Activated T-helper 9 cell treated with anti-CD3 and anti-CD28 coated beads, Interleukin-2, amount 50 U/mL, for 16 hours (primary cell): Measurements from ENCODE around the gene NCLN.
A peak's percentile ranks its signal among the peaks of the same experiment; 100 is the strongest.
"Not testable (repeated sequence)": the region's sequence is repeated elsewhere in the genome, so short reads cannot be mapped to it uniquely, and the experiment has no call there.

Experiments used
- DNase-seq: peaks from one replicate; pipeline ENCODE4 v3.0.0-alpha.2; 2020; ENCODE audit warnings: low read depth

NCLN gene, protein sequence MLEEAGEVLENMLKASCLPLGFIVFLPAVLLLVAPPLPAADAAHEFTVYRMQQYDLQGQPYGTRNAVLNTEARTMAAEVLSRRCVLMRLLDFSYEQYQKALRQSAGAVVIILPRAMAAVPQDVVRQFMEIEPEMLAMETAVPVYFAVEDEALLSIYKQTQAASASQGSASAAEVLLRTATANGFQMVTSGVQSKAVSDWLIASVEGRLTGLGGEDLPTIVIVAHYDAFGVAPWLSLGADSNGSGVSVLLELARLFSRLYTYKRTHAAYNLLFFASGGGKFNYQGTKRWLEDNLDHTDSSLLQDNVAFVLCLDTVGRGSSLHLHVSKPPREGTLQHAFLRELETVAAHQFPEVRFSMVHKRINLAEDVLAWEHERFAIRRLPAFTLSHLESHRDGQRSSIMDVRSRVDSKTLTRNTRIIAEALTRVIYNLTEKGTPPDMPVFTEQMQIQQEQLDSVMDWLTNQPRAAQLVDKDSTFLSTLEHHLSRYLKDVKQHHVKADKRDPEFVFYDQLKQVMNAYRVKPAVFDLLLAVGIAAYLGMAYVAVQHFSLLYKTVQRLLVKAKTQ

DNA sequence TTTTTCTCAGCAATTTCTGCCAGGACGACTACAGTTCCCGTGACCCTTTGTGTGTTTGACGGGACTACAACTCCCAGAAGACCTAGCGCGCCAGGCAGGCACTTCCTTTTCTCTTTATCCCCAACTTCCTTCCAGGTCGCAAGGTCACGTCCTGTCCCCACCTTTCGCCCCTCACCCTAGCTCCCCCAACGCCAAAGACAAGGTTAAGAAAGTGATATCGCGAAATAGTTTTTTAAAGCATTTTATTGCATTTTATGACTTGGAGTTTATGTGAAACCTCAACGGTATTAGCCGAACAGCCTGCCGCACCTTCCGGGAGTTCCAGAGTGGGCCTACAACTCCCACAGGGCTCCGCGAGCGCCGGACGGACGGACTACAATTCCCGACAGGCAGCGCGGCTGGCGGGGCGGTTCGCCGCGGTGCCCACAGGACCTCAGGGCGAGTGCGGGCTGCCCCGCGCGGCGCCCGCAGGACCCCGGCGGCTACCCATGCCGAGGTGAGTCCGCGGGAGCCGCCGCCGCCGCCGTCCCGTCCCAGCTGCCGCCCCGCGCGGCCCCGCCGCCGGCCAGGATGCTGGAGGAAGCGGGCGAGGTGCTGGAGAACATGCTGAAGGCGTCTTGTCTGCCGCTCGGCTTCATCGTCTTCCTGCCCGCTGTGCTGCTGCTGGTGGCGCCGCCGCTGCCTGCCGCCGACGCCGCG lies at the start of gene NCLN:
Gene NCLN (plus strand): TSS at position 470 of the 699 bp plus-strand sequence. CDS start 101 bp downstream, at position 571.
- peak; percentile 93 for DNase-seq

DNA sequence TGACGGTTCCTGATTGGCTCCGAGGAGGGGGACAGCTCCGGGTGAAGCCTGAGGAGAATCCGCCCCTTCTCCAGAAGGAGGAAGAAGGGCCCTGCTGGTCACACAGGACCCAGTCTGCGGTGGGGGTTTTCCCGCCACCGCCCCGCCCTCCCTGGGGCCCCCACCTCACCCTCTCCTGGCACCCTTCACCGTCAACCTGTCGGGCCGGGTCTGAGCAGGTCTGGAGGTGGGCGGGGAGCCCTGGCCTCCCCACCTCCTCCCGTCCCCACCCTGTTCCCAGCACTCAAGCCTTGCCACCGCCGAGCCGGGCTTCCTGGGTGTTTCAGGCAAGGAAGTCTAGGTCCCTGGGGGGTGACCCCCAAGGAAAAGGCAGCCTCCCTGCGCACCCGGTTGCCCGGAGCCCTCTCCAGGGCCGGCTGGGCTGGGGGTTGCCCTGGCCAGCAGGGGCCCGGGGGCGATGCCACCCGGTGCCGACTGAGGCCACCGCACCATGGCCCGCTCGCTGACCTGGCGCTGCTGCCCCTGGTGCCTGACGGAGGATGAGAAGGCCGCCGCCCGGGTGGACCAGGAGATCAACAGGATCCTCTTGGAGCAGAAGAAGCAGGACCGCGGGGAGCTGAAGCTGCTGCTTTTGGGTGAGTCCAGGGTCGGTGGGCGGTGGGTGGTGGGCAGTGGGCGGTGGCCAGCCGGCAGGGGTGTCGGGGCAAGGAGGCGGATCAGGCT lies 49.6 kb upstream of the NCLN start, which contains the start of gene GNA15:
Gene GNA15 (plus strand): TSS at position 73 of the 723 bp plus-strand sequence. CDS start 418 bp downstream, at position 491.
- peak; percentile 42 for DNase-seq

DNA sequence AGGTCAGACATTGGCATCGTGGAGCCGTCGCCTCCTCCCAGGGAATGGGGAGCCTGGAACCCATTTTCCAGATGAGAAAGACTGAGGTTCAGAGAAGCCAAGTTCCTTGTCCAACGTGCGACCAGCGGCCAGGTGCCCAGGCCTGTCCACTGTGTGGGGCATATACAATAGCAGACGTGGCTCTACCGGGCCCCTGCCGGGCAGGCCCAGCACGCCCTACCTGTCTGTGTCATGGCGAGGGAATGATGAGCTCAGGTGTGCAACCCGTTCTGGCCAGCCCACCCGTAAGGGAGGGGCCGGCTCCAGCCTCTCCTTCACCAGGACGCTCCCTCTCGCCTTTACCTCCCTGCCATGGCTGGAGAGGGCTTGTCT lies 49.1 kb upstream of the NCLN start:
- DNase-seq = no peak

DNA sequence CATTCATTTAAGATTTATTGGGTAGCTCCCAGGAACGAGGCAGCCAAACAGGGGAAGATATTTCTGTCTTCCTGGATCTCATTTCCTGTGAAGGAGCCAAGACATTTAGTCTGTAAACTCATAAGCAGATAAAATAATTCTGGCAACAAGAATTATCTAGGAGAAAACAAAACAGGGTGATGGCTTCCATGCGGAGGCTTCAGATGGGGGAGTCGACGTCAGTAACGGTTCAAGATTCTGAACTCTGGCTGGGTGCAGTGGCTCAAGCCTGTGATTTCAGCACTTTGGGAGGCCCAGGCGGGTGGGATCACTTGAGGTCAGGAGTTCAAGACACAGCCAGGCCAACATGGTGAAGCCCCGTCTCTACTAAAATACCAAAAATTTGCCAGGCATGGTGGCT lies 48.6 kb upstream of the NCLN start:
- no peak for DNase-seq

DNA sequence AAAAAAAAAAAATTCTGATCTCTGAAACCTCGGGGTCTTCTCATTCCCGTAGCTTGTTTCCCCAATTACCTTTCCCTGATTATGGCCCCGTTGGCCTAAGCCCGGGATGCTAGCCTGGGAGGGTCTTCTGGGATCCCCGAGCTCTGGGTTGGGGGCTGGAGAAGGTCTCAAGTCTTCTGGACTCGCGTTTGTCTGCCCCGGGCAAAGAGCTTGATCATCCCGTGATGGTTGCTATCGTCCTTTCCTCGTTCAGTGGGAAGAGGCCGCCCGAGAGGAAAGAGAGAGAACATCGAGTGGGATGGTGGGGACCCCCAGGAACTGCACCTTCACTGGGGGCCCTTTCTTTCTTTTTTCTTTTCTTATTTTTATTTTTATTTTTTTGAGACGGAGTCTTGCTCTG lies 47.5 kb upstream of the NCLN start:
- no peak for DNase-seq

DNA sequence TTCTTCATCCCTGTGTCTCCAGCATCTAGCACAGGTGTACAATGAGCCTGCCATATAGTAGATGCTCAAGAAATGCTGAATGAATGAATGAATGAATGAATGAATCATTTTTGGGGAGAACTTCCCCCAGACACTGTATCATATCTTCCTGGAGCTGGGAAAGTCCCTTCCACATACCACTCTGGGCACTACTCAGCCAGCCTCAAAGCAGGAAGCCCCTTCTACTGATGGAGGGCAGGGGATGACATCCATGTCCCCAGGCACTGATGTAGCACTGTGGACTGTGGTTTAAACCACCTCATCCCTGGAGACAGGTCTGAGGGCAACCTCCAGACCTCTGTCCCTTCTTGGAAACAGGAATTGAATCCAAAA lies 45.1 kb upstream of the NCLN start:
- DNase-seq = no peak

DNA sequence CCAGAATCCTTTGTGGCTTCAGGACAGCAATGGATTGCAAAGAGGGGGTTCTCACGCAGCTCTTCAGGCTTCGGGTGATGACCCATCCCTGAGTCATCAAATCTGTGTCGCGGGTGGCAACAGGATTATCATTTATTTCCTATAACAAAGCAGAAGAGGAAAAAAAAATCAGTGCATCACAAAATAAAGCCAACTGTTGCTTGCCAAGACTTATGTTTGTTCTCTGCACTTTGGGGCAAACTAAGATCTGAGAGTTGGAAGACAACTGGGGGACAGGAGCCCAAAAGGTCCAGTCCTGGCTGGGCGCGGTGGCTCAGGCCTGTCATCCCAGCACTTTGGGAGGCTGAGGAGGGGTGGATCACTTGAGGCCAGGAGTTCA lies 43.4 kb upstream of the NCLN start:
- DNase-seq = peak; percentile 40

DNA sequence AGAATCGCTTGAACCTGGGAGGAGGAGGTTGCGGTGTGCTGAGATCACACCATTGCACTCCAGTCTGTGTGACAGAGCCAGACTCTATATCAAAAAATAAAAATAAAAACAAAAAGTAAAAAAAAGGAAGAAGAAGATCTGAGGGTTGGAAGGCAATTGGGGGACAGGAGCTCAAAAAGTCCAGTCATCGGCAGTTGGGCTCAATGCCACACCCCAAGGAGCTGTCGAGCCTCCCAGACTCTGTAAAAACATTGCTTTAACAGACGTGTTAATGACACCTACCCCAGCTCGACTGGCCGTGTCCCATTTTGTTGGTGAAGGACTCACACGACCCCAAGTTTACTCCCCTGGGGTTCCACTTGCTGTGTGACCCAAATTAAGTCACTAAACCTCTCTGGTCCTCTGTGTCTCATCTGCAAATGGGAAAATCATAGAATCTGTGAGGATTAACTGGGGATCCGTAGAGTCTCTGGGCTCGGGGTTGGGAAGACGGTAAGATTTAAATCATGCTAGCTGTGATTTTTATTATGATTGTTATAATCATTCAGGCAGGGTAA lies 42.9 kb upstream of the NCLN start:
- no peak for DNase-seq

DNA sequence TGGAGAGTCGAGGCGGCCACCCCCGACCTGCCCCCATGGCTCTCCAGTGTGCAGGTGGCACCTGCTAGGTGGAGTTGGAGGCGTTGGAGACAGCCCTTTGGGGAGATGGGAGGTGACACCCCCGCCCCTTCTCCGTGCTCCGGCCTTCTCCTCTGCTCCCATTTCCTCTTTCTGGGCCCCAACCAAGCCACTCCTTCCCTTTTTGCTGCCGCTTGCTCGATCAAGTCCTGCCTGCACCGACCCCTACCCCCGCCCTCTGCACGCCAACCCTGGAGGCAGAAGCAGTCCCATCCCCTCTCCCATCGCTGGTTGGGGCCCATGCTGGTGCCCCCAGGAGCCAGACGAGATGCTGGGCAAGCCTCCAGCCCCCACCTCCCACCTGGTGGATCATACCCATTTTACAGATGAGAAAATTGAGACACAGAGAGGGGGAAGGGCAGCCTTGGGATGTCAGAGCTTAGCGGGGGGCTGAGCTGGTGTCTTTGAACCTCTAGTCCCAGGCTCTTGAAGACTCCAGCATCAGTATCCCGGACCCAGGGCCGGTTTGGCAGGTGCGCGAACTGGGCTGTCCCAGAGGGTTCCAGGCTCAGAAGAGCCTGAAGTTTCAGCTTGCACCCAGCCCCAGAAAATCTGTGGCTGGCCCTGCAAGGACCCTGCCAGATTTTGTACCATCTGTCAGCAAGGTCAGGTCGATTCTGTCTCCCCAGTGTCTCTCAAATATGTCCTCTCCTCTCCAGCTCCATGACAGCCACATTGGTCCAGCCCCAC lies 39.6 kb upstream of the NCLN start:
- DNase-seq = no peak

DNA sequence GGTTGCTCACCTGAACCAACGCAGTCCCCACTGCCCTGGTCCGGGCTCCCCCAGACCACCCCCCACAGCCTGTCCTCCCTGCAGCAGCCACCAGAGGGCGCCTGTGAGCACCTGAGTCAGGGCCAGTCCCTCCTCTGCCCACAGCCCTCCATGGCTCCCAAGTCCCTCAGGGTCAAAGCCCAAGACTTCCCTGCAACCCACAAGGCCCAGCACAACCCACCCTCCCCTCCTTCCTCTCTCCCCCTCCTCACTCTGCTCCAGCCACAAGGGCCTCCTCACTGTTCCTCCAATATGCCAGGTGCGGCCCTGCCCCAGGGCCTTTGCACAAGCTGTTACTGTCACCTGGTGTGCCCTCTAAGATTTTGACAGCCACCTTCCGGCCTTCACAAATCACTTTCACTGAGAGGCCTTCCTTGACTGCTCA lies 39.0 kb upstream of the NCLN start:
- DNase-seq = peak; percentile 67

DNA sequence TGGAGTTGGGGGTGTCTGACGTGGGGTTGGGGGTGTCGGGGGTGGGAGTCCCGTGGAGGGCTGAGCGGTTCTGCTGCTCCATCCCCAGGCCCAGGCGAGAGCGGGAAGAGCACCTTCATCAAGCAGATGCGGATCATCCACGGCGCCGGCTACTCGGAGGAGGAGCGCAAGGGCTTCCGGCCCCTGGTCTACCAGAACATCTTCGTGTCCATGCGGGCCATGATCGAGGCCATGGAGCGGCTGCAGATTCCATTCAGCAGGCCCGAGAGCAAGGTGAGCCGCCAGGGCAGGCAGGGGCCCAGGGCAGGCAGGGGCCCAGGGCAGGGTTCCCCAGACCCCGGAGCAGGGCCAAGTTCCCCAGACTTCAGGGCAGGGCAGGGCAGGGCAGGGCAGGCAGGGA lies 37.2 kb upstream of the NCLN start:
- no peak for DNase-seq

DNA sequence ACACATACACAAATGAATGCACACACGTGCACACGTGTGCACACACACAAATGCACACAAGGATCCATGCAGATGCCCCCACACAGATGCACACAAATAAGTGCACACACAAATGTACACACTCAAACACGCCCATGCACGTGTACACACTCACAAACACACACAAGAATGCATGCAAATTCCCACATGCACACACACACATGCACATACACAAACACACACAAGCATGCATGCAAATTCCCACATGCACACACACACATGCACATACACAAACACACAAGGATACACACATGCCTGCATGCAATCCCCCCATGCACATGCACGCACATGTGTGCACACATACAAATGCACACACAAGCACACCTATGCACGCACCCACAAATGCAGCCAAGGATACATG lies 36.6 kb upstream of the NCLN start:
- no peak for DNase-seq

DNA sequence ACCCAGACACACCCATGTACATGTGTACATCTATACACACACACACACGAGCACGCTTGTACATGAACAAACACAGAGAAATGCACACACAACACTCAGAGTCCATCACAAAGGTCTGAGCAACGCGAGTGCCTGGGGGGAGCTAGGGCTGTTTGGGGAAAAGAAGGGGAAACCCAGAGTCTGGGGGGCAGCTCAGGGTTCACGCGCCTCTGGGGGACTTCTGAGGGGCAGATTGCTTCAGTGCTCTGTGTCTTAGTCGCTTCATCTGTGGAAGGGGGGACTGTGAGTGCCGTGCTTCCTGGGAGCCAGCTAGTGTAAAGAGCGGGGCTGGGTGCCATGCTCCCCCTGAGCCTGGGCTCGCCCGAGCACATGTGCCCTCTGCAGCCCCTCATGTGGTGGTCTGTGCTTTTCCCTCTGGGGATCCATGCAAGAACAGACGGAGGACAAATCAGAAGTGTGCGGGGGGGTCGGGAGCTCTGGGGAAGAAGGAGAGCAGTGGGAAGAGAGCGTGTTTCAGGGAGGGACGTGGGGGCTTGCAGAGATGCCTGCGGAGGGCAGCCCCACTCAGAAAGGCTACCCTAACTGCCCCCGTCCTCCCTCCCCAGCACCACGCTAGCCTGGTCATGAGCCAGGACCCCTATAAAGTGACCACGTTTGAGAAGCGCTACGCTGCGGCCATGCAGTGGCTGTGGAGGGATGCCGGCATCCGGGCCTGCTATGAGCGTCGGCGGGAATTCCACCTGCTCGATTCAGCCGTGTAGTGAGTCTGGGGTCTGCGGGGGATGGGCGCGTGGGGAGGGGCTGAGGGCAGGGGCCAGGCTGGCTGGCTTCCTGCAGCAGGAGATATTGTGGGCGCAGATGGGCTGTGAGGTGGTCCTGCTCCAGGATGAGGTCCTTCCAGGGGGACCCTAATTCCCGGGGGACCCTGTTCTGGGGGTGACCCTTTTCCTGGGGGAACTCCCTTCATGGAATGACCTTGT lies 35.9 kb upstream of the NCLN start:
- DNase-seq = no peak

DNA sequence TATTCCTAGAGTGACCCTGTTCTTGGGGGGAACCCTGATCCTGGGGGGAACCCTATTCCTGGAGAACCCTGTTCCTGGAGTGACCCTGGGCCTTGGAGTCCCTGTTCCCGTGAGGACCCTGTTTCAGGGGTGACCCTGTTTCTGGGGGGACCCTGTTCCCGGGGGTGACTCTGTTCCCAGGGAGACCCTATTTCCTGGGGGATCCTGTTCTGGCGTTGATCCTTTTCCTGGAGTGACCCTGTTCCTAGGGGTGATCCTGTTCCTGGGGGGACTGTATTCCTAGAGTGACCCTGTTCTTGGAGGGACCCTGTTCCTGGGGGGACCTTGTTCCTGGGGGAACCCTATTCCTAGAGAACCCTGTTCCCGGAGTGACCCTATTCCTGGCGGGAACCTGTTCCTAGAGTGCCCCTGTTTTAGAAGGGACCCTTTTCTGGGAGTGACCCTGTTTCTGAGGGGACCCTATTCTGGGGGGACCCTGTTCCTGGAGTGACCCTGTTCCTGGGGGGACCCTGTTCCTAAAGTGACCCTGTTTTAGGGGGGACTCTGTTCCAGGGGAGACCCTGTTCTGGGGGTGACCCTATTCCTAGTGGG lies 34.9 kb upstream of the NCLN start:
- no peak for DNase-seq

DNA sequence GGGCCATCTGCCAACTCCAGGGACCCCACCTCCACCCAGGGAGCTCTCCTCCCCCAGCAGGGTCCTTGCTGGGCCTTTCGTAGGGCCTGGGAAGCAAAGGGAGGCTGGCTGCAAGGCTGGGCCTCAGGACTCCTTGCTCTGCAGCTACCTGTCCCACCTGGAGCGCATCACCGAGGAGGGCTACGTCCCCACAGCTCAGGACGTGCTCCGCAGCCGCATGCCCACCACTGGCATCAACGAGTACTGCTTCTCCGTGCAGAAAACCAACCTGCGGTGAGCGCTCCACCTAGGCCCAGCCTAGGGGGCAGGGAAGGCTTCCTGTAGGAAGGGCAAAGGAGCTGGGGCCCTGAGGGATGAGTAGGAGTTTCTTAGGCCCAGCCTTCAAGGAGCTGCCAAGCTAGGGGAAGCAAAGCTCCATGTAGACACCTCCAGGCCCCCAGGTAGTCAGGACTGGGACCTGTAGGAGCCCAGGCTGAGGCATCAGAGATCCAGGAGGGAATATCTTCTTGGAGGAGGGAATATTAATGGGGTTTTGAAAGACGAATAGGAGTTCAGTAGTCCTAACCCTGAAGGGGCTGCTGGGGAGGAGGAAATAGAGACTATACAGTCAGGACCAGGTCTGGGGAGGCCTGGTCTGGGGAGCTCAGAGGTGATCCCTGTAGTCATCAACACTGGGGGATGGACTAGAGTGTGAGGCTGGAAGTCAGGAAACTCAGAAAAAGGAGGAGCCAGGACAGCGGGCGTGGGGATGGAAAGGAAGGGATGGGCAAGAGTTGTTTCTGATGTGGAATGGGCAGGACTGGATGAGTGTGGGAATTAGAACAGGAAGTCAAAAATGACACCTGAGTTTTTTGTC lies 33.9 kb upstream of the NCLN start:
- no peak for DNase-seq

DNA sequence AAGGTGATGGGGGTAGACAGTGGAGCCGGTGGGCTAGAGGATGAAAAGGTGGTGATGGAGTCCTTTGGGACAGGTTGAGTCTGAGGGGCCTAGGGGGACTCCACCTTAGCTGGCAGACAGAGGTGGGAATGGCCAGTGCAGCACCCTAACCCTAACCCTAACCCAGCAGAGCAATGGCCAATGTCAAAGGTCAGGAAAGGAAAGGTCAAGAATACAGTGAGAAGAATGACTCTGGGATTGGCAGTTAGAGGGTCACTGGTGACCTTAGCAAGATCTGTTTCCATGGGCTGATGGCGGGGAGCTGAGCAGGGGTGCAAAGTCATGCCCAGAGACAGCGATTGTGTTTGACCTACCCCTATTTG lies 33.3 kb upstream of the NCLN start:
- no peak for DNase-seq

DNA sequence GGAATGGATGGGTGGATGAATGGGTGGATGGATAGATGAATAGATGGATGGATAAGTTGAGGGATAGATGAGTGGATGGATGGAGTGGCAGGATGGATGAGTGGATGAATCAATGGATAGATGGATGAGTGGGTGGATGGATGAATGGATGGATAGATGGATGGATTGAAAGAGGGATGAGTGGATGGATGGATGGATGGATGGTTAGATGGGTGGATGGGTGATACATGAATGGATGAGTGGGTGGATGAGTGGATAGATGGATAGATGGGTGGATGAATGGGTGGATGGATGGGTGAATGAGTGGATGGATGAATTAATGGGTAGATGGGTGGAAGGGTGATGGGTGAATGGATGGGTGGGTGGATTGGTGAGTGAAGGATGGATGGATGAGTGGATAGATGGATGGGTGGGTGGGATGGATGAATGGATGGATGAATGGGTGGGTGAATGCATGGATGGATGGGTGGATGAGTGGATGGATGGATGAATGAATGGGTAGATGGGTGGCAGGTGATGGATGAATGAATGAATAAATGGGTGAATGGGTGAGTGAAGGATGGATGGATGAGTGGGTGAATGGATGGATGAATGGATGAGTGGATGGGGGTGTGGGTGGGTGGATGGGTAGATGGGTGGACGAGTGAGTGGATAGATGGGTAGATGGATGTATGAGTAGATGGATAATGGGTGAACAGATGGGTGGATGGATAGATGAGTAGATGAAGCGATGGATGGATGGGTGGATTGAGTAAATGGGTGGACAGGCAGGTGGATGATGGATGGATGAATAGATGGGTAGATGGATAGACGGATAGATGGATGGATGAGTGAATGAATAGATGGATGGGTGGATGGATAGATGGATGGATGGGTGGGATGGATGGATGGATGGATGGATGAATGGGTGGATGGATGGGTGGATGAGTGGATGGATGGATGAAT lies 32.2 kb upstream of the NCLN start:
- DNase-seq = no peak

DNA sequence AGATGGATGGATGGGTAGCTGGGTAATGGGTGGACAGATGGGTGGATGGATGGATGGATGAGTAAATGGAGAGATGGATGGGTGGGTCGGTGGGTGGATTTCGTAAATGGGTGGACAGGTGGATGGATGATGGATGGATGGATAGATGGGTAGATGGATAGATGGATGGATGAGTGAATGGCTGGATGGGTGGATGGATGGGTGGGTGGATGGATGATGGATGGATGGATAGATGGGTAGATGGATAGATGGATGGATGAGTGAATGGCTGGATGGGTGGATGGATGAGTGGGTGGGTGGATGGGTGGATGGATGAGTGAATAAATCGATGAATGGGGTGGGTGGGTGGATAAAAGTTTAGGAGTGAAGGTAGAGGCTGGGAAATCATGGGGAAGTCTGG lies 31.3 kb upstream of the NCLN start:
- not testable (repeated sequence) for DNase-seq
